ENCODE data around the gene TMEM87A.

TMEM87A gene

GRCh38 chr15:42270996-42271395 lies 2.2 kb downstream of the TMEM87A start:
- DNase-seq (ENCODE audit: insufficient read length, low spot score), result no peak
- no peak for FAIRE-seq
- TF ChIP-seq CTCF (IDR thresholded peaks at IDR 0.05; ENCODE audit: insufficient read depth, missing control alignments), result no peak

- FAIRE-seq, result no peak
- TF ChIP-seq CTCF (IDR thresholded peaks at IDR 0.05; ENCODE audit: insufficient read depth, missing control alignments), result no peak
- DNase-seq (ENCODE audit: insufficient read length, low spot score), result no peak
Measured at GRCh38 chr15:42270551-42270950, 2.7 kb downstream of the TMEM87A start.

GRCh38 chr15:42267286-42267685 lies 5.9 kb downstream of the TMEM87A start:
- TF ChIP-seq CTCF (IDR thresholded peaks at IDR 0.05; ENCODE audit: insufficient read depth, missing control alignments), result no peak
- DNase-seq (ENCODE audit: insufficient read length, low spot score) (no peak), FAIRE-seq (no peak)

- DNase-seq (ENCODE audit: insufficient read length, low spot score) (no peak), FAIRE-seq (no peak)
- TF ChIP-seq CTCF (IDR thresholded peaks at IDR 0.05; ENCODE audit: insufficient read depth, missing control alignments), result no peak
Measured at GRCh38 chr15:42264795-42265194, 8.4 kb downstream of the TMEM87A start.

- no peak for FAIRE-seq
- no peak for TF ChIP-seq CTCF (IDR thresholded peaks at IDR 0.05; ENCODE audit: insufficient read depth, missing control alignments)
- DNase-seq (ENCODE audit: insufficient read length, low spot score), result no peak
Measured at GRCh38 chr15:42253300-42253699, 19.9 kb downstream of the TMEM87A start.

GRCh38 chr15:42240823-42241222 lies 32.4 kb downstream of the TMEM87A start:
- no peak for DNase-seq (ENCODE audit: insufficient read length, low spot score)
- TF ChIP-seq CTCF (IDR thresholded peaks at IDR 0.05; ENCODE audit: insufficient read depth, missing control alignments), result no peak
- no peak for FAIRE-seq

GRCh38 chr15:42239528-42240182 lies 33.6 kb downstream of the TMEM87A start:
- DNase-seq (ENCODE audit: insufficient read length, low spot score) (no peak), FAIRE-seq (peak; percentile 29)
- no peak for TF ChIP-seq CTCF (IDR thresholded peaks at IDR 0.05; ENCODE audit: insufficient read depth, missing control alignments)

All from D721Med (cell line).